ENCODE measurements around the gene GLYAT.

DNA sequence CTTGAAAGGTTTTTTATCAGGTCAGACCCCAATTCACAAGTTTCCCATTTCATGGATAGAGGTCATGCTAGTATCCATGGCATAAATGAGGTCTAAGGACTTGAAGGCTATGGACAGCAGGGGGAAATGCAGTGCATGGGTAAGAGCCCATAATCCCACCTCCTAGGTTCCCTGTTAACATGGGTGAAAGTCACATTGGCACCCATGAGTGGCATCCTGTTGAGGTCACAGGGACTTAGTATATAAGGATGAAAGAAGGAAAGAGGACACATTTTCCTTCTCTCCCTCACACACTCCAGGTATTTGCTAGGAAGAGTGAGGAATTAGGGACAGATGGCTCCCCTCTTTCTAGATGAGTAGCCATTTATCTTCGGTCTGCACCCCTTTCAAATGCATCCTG is 9.4 kb upstream of the GLYAT start:
- no peak for TF ChIP-seq CTCF (IDR thresholded peaks at IDR 0.05; ENCODE audit: insufficient read depth, low read length)
- no peak for TF ChIP-seq POLR2AphosphoS5 (IDR thresholded peaks at IDR 0.05; ENCODE audit: low read depth)
- no peak for TF ChIP-seq REST (IDR thresholded peaks at IDR 0.05; ENCODE audit: insufficient replicate concordance, low read depth)
